Measurements from ENCODE around the gene TTYH3.

TTYH3 gene

DNA sequence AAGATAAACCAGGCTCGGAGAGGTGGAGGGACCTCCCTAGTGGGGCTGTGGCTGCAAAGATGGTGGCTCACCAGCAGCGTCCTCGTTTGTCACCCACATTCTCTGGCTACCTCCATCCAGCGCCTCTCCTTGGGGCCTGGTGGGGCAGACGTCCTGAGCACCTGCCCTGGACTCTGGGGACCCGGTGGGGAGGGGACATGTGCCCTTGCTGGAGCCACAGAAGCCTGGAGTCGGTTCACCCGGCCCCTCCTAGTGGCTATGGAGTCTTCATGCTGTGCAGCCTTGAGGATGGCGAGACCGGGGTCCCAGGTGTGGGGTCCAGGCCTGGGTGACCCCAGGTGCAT, 14.5 kb downstream of the TTYH3 start:
- Histone ChIP-seq H3F3A (ENCODE audit: control insufficient read depth, insufficient read depth) (peaks cover 4% of the 10 kb centered on the region), H3K27ac (ENCODE audit: low read depth, low read length) (no peak overlapping the region), H3K4me2 (ENCODE audit: low read length) (no peak overlapping the region), H4K20me1 (ENCODE audit: control insufficient read depth, insufficient read depth, low read depth, low read length) (no peaks in the 10 kb centered on the region), H3K9me3 (ENCODE audit: control insufficient read depth, insufficient read depth, low read length) (no peaks in the 10 kb centered on the region), H3K79me2 (ENCODE audit: control insufficient read depth, low read length) (no peaks in the 10 kb centered on the region), H3K36me3 (ENCODE audit: control insufficient read depth, low read length) (no peaks in the 10 kb centered on the region), H3K27me3 (ENCODE audit: control insufficient read depth, low read length) (no peaks in the 10 kb centered on the region), H3K4me3 (ENCODE audit: low read length) (no peak overlapping the region), H3K9me2 (replicated peaks; ENCODE audit: control insufficient read depth, low read length) (no peaks in the 10 kb centered on the region), H3K4me1 (ENCODE audit: control insufficient read depth, low read length) (peaks cover 54% of the 10 kb centered on the region)
- TF ChIP-seq EZH2phosphoT487 (IDR thresholded peaks at IDR 0.05; ENCODE audit: borderline replicate concordance, low read length) = no peak
- TF ChIP-seq, protein P1, sequence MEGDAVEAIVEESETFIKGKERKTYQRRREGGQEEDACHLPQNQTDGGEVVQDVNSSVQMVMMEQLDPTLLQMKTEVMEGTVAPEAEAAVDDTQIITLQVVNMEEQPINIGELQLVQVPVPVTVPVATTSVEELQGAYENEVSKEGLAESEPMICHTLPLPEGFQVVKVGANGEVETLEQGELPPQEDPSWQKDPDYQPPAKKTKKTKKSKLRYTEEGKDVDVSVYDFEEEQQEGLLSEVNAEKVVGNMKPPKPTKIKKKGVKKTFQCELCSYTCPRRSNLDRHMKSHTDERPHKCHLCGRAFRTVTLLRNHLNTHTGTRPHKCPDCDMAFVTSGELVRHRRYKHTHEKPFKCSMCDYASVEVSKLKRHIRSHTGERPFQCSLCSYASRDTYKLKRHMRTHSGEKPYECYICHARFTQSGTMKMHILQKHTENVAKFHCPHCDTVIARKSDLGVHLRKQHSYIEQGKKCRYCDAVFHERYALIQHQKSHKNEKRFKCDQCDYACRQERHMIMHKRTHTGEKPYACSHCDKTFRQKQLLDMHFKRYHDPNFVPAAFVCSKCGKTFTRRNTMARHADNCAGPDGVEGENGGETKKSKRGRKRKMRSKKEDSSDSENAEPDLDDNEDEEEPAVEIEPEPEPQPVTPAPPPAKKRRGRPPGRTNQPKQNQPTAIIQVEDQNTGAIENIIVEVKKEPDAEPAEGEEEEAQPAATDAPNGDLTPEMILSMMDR (IDR thresholded peaks at IDR 0.05; ENCODE audit: low read depth, low read length, poor library complexity, severe bottlenecking) = no peak

DNA sequence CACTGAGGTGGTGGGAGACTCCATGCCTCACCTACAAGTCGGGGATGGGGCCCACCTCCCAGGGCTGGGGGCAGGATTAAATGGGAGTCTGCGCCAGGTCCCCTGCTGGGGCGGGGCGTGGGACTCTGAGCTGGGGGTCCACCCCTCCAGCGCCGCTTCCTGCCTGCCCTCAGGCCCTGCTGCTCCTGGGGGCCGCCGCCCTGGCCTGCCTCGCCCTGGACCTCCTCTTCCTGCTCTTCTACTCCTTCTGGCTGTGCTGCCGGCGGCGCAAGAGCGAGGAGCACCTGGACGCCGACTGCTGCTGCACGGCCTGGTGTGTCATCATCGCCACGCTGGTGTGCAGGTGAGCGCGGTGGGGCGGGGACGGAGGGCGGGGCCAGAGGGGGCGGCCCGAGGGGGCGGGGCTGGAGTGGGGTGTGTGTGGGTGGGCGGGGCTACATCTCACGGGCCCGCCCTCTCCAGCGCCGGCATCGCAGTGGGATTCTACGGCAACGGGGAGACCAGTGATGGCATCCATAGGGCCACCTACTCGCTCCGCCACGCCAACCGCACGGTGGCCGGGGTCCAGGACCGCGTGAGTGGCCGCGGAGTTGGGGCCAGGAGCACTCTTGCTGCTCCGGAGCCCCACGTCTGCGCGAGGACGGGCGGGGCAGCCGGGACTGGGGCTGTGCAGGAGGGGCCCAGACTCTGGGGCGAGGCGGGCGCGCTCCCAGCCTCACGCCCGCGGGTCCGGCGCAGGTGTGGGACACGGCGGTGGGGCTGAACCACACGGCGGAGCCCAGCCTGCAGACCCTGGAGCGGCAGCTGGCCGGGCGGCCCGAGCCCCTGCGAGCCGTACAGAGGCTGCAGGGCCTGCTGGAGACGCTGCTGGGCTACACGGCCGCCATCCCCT, 15.1 kb downstream of the TTYH3 start:
- Histone ChIP-seq H3K9me2 (replicated peaks; ENCODE audit: control insufficient read depth, low read length) (no peaks in the 10 kb centered on the region), H3K27ac (ENCODE audit: low read depth, low read length) (no peak overlapping the region), H3F3A (ENCODE audit: control insufficient read depth, insufficient read depth) (peaks cover 4% of the 10 kb centered on the region), H3K27me3 (ENCODE audit: control insufficient read depth, low read length) (no peaks in the 10 kb centered on the region), H3K36me3 (ENCODE audit: control insufficient read depth, low read length) (no peaks in the 10 kb centered on the region), H3K4me2 (ENCODE audit: low read length) (no peak overlapping the region), H3K79me2 (ENCODE audit: control insufficient read depth, low read length) (no peaks in the 10 kb centered on the region), H3K4me1 (ENCODE audit: control insufficient read depth, low read length) (peaks cover 48% of the 10 kb centered on the region), H4K20me1 (ENCODE audit: control insufficient read depth, insufficient read depth, low read depth, low read length) (peaks cover 3% of the 10 kb centered on the region; the same call in 1 of the 2 replicates), H3K4me3 (ENCODE audit: low read length) (no peak overlapping the region), H3K9me3 (ENCODE audit: control insufficient read depth, insufficient read depth, low read length) (no peaks in the 10 kb centered on the region)
- no peak for TF ChIP-seq EZH2phosphoT487 (IDR thresholded peaks at IDR 0.05; ENCODE audit: borderline replicate concordance, low read length)
- TF ChIP-seq, protein P1 (IDR thresholded peaks at IDR 0.05; ENCODE audit: low read depth, low read length, poor library complexity, severe bottlenecking) = no peak

DNA sequence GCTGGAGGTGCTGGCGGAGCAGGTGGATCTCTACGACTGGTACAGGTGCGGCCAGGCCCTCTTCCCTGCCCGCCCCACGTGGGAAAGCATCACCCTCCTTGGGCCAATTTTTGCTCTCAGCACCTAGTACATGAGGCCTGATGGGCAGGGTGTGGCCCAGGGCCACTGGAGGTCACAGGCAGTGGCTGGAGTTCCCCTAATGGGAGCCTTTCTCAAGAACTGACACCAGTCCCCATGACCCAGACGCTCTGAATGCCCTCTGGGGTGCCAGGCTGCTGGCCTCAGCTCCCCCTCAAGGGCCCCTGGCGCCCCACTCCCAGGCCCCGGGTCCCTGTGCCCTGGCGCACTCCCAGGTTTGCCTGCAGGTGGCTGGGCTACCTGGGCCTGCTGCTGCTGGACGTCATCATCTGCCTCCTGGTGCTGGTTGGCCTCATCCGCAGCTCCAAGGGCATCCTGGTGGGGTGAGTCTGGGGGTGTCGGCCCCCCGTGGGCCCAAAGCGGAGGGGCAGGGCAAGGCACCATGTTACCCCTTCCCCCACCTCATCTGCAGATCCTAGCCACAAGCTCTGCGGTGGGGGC, 15.9 kb downstream of the TTYH3 start:
- Histone ChIP-seq H3K27ac (ENCODE audit: low read depth, low read length) (no peak overlapping the region), H3K4me3 (ENCODE audit: low read length) (no peak overlapping the region), H3K9me2 (replicated peaks; ENCODE audit: control insufficient read depth, low read length) (no peaks in the 10 kb centered on the region), H3K4me1 (ENCODE audit: control insufficient read depth, low read length) (peaks cover 41% of the 10 kb centered on the region), H3K79me2 (ENCODE audit: control insufficient read depth, low read length) (no peaks in the 10 kb centered on the region), H3K27me3 (ENCODE audit: control insufficient read depth, low read length) (no peaks in the 10 kb centered on the region), H3K9me3 (ENCODE audit: control insufficient read depth, insufficient read depth, low read length) (no peaks in the 10 kb centered on the region), H4K20me1 (ENCODE audit: control insufficient read depth, insufficient read depth, low read depth, low read length) (peaks cover 7% of the 10 kb centered on the region; the same call in 1 of the 2 replicates), H3K4me2 (ENCODE audit: low read length) (no peak overlapping the region), H3F3A (ENCODE audit: control insufficient read depth, insufficient read depth) (peaks cover 4% of the 10 kb centered on the region), H3K36me3 (ENCODE audit: control insufficient read depth, low read length) (no peaks in the 10 kb centered on the region)
- TF ChIP-seq EZH2phosphoT487 (IDR thresholded peaks at IDR 0.05; ENCODE audit: borderline replicate concordance, low read length) = no peak
- TF ChIP-seq, protein P1 (IDR thresholded peaks at IDR 0.05; ENCODE audit: low read depth, low read length, poor library complexity, severe bottlenecking) = no peak

Measured in DOHH2 (cell line).